ENCODE measurements around the gene GPRC5C. TPM values are rescaled to one million over a fixed set of nuclear protein-coding genes. Genes with fewer than 3 reads are reported as not detected.

Gene GPRC5C
- total and polyA plus RNA-seq, 9 of the 15 experiments (the other 6 are each of a cell fraction or from before 2014, with no cell fraction given), result 0.28 to 9.0 (median 4.1) TPM

DNA sequence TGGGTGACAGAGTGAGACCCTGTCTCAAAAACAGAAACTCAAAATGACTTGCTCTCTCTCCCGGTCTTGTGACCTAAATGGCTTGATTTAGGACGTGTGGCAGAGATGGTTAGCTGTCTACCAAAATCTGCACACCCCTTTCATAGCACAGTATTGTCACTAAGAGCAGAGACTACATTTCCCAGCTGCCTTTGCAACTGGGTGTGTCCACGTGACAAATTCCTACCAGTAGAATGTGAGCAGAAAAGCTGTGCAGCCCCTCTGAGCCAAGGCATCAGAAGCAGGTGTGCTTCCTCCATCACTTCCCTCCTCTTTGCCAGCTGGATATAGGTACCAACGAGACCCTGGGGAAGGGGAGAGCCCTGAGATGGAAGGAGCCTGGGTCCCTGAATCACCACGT, 39.0 kb upstream of the GPRC5C start (continued):
- TF ChIP-seq, protein P1, sequence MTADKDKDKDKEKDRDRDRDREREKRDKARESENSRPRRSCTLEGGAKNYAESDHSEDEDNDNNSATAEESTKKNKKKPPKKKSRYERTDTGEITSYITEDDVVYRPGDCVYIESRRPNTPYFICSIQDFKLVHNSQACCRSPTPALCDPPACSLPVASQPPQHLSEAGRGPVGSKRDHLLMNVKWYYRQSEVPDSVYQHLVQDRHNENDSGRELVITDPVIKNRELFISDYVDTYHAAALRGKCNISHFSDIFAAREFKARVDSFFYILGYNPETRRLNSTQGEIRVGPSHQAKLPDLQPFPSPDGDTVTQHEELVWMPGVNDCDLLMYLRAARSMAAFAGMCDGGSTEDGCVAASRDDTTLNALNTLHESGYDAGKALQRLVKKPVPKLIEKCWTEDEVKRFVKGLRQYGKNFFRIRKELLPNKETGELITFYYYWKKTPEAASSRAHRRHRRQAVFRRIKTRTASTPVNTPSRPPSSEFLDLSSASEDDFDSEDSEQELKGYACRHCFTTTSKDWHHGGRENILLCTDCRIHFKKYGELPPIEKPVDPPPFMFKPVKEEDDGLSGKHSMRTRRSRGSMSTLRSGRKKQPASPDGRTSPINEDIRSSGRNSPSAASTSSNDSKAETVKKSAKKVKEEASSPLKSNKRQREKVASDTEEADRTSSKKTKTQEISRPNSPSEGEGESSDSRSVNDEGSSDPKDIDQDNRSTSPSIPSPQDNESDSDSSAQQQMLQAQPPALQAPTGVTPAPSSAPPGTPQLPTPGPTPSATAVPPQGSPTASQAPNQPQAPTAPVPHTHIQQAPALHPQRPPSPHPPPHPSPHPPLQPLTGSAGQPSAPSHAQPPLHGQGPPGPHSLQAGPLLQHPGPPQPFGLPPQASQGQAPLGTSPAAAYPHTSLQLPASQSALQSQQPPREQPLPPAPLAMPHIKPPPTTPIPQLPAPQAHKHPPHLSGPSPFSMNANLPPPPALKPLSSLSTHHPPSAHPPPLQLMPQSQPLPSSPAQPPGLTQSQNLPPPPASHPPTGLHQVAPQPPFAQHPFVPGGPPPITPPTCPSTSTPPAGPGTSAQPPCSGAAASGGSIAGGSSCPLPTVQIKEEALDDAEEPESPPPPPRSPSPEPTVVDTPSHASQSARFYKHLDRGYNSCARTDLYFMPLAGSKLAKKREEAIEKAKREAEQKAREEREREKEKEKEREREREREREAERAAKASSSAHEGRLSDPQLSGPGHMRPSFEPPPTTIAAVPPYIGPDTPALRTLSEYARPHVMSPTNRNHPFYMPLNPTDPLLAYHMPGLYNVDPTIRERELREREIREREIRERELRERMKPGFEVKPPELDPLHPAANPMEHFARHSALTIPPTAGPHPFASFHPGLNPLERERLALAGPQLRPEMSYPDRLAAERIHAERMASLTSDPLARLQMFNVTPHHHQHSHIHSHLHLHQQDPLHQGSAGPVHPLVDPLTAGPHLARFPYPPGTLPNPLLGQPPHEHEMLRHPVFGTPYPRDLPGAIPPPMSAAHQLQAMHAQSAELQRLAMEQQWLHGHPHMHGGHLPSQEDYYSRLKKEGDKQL (CRISPR knock-in tag; IDR thresholded peaks at IDR 0.05; ENCODE audit: borderline replicate concordance), result no peak
- TF ChIP-seq ADNP (tag; IDR thresholded peaks at IDR 0.05) (no peak), HDAC3 (IDR thresholded peaks at IDR 0.05; ENCODE audit: borderline replicate concordance, partially characterized antibody) (no peak), ZNF324 (CRISPR knock-in tag; IDR thresholded peaks at IDR 0.05) (no peak), HCFC1 (IDR thresholded peaks at IDR 0.05; ENCODE audit: low read depth, low read length) (peak; percentile 82), RAD21 (CRISPR knock-in tag; conservative IDR thresholded peaks at IDR 0.05 in 1 of 2, IDR thresholded peaks at IDR 0.05 in 1 of 2) (no peak), ZNF212 (CRISPR knock-in tag; IDR thresholded peaks at IDR 0.05) (no peak), ZNF696 (CRISPR knock-in tag; conservative IDR thresholded peaks at IDR 0.05) (no peak), ZNF445 (CRISPR knock-in tag; IDR thresholded peaks at IDR 0.05; ENCODE audit: low read depth) (no peak), THRAP3 (IDR thresholded peaks at IDR 0.05; ENCODE audit: borderline replicate concordance) (no peak), ZNF316 (IDR thresholded peaks at IDR 0.05) (no peak), ZNF717 (CRISPR knock-in tag; IDR thresholded peaks at IDR 0.05) (no peak), SRSF1 (IDR thresholded peaks at IDR 0.05; ENCODE audit: low read depth, low read length) (no peak), RB1 (IDR thresholded peaks at IDR 0.05; ENCODE audit: low read depth) (no peak)
- TF ChIP-seq, protein P2, sequence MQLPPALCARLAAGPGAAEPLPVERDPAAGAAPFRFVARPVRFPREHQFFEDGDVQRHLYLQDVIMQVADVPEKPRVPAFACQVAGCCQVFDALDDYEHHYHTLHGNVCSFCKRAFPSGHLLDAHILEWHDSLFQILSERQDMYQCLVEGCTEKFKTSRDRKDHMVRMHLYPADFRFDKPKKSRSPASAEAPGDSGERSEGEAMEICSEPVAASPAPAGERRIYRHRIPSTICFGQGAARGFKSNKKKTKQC (CRISPR knock-in tag; IDR thresholded peaks at IDR 0.05), result no peak
- TF ChIP-seq, protein P3, sequence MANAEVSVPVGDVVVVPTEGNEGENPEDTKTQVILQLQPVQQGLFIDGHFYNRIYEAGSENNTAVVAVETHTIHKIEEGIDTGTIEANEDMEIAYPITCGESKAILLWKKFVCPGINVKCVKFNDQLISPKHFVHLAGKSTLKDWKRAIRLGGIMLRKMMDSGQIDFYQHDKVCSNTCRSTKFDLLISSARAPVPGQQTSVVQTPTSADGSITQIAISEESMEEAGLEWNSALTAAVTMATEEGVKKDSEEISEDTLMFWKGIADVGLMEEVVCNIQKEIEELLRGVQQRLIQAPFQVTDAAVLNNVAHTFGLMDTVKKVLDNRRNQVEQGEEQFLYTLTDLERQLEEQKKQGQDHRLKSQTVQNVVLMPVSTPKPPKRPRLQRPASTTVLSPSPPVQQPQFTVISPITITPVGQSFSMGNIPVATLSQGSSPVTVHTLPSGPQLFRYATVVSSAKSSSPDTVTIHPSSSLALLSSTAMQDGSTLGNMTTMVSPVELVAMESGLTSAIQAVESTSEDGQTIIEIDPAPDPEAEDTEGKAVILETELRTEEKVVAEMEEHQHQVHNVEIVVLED (CRISPR knock-in tag; IDR thresholded peaks at IDR 0.05), result no peak
- TF ChIP-seq, protein P4, sequence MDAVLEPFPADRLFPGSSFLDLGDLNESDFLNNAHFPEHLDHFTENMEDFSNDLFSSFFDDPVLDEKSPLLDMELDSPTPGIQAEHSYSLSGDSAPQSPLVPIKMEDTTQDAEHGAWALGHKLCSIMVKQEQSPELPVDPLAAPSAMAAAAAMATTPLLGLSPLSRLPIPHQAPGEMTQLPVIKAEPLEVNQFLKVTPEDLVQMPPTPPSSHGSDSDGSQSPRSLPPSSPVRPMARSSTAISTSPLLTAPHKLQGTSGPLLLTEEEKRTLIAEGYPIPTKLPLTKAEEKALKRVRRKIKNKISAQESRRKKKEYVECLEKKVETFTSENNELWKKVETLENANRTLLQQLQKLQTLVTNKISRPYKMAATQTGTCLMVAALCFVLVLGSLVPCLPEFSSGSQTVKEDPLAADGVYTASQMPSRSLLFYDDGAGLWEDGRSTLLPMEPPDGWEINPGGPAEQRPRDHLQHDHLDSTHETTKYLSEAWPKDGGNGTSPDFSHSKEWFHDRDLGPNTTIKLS (IDR thresholded peaks at IDR 0.05; ENCODE audit: borderline replicate concordance, low read depth), result no peak
